ENCODE data around the gene FLCN.

GRCh38 chr17:17167356-17167755, 69.6 kb downstream of the FLCN start:
- TF ChIP-seq CTCF (IDR thresholded peaks at IDR 0.05; ENCODE audit: extremely low read depth in 1 of 2, insufficient read depth in 1 of 2, low read depth in 1 of 2, low read length in 2 of 2), result no peak
- no peak for TF ChIP-seq EZH2 (IDR thresholded peaks at IDR 0.05; ENCODE audit: borderline replicate concordance, low read depth, low read length, severe bottlenecking)
- TF ChIP-seq POLR2A (IDR thresholded peaks at IDR 0.05; ENCODE audit: low read depth, low read length), result no peak
- no peak for TF ChIP-seq POLR2AphosphoS5 (IDR thresholded peaks at IDR 0.05; ENCODE audit: insufficient read depth, low read depth, low read length)
- no peak for TF ChIP-seq JUN (IDR thresholded peaks at IDR 0.05; ENCODE audit: borderline replicate concordance, insufficient read depth, insufficient read length, low read depth)
